ENCODE results near the gene GABBR2.

- TF ChIP-seq CTCF (conservative IDR thresholded peaks at IDR 0.05; ENCODE audit: low read depth in 2 of 2) (no peak), POLR2AphosphoS5 (IDR thresholded peaks at IDR 0.05; ENCODE audit: low read depth) (no peak), EZH2 (IDR thresholded peaks at IDR 0.05; ENCODE audit: low read depth, unreplicated experiment) (no peak), JUNB (IDR thresholded peaks at IDR 0.05; ENCODE audit: unreplicated experiment) (no peak), REST (IDR thresholded peaks at IDR 0.05; ENCODE audit: unreplicated experiment) (no peak), ETS1 (IDR thresholded peaks at IDR 0.05) (no peak), EZH2phosphoT487 (IDR thresholded peaks at IDR 0.05; ENCODE audit: unreplicated experiment) (no peak), STAT1 (IDR thresholded peaks at IDR 0.05; ENCODE audit: unreplicated experiment) (no peak), ZNF331 (CRISPR knock-in tag; IDR thresholded peaks at IDR 0.05; ENCODE audit: low read depth) (no peak), ZNF462 (CRISPR knock-in tag; IDR thresholded peaks at IDR 0.05) (no peak), CREB1 (CRISPR knock-in tag; IDR thresholded peaks at IDR 0.05; ENCODE audit: low read depth) (no peak), NANOG (IDR thresholded peaks at IDR 0.05; ENCODE audit: borderline replicate concordance) (no peak), ZNF114 (CRISPR knock-in tag; IDR thresholded peaks at IDR 0.05) (no peak)
Observed at GRCh38 chr9:98555651-98556465, 152.9 kb downstream of the GABBR2 start.

Data from GM23338 (cell line).